NOMO-1 treated with dmso at 0.1 percent for 144 hours (cell line): ENCODE measurements around the gene SMIM29.
"Not testable (repeated sequence)": the region's sequence is repeated elsewhere in the genome, so short reads cannot be mapped to it uniquely, and the experiment has no call there.

Experiments
- DNase-seq: peaks from one replicate; lab custom pipeline; 2025; ENCODE audit not compliant: unreplicated experiment; lab: John Stamatoyannopoulos, UW

SMIM29 gene

GRCh38 chr6:34248727-34249468 lies at the start of gene SMIM29:
TSS of gene SMIM29 (minus strand) at chr6:34249006. CDS start at chr6:34247791, 1,215 bp downstream.
- peak; percentile 93 for DNase-seq

- no peak for DNase-seq
Observed at GRCh38 chr6:34295721-34296120, 46.9 kb upstream of the SMIM29 start.

GRCh38 chr6:34292954-34293353 lies 44.1 kb upstream of the SMIM29 start:
- DNase-seq: no peak

GRCh38 chr6:34289137-34289536 lies 40.3 kb upstream of the SMIM29 start:
- no peak for DNase-seq

- no peak for DNase-seq
Observed at GRCh38 chr6:34288581-34288980, 39.8 kb upstream of the SMIM29 start.

- no peak for DNase-seq
Observed at GRCh38 chr6:34285448-34286164, 36.8 kb upstream of the SMIM29 start.

GRCh38 chr6:34284563-34285447 lies 36.0 kb upstream of the SMIM29 start:
- DNase-seq: peak; percentile 79

- no peak for DNase-seq
Observed at GRCh38 chr6:34281702-34282334, 33.0 kb upstream of the SMIM29 start.

GRCh38 chr6:34280216-34280615 lies 31.4 kb upstream of the SMIM29 start:
- DNase-seq: no peak

GRCh38 chr6:34278833-34279232 lies 30.0 kb upstream of the SMIM29 start:
- DNase-seq: no peak

GRCh38 chr6:34277763-34278112 lies 28.9 kb upstream of the SMIM29 start:
- DNase-seq: no peak

GRCh38 chr6:34276881-34277762 lies 28.3 kb upstream of the SMIM29 start:
- no peak for DNase-seq

- no peak for DNase-seq
Observed at GRCh38 chr6:34276191-34276590, 27.4 kb upstream of the SMIM29 start.

- DNase-seq: no peak
Observed at GRCh38 chr6:34275128-34275804, 26.5 kb upstream of the SMIM29 start.

- DNase-seq: no peak
Observed at GRCh38 chr6:34274129-34274528, 25.3 kb upstream of the SMIM29 start.

- peak; percentile 3 for DNase-seq
Observed at GRCh38 chr6:34273242-34273805, 24.5 kb upstream of the SMIM29 start.

GRCh38 chr6:34272013-34272926 lies 23.5 kb upstream of the SMIM29 start:
- peak; percentile 15 for DNase-seq

- not testable (repeated sequence) for DNase-seq
Observed at GRCh38 chr6:34269658-34270341, 21.0 kb upstream of the SMIM29 start.
